Measurements from ENCODE around the gene ANKH.

- TF ChIP-seq, protein P1, sequence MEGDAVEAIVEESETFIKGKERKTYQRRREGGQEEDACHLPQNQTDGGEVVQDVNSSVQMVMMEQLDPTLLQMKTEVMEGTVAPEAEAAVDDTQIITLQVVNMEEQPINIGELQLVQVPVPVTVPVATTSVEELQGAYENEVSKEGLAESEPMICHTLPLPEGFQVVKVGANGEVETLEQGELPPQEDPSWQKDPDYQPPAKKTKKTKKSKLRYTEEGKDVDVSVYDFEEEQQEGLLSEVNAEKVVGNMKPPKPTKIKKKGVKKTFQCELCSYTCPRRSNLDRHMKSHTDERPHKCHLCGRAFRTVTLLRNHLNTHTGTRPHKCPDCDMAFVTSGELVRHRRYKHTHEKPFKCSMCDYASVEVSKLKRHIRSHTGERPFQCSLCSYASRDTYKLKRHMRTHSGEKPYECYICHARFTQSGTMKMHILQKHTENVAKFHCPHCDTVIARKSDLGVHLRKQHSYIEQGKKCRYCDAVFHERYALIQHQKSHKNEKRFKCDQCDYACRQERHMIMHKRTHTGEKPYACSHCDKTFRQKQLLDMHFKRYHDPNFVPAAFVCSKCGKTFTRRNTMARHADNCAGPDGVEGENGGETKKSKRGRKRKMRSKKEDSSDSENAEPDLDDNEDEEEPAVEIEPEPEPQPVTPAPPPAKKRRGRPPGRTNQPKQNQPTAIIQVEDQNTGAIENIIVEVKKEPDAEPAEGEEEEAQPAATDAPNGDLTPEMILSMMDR (conservative IDR thresholded peaks at IDR 0.05 in 1 of 2, IDR thresholded peaks at IDR 0.05 in 1 of 2; ENCODE audit: extremely low read depth in 1 of 2, insufficient read depth in 1 of 2, low read depth in 1 of 2, low read length in 2 of 2): no peak
- no peak for TF ChIP-seq EZH2 (IDR thresholded peaks at IDR 0.05; ENCODE audit: borderline replicate concordance, low read length)
Measured at GRCh38 chr5:14802541-14802940, 69.0 kb downstream of the ANKH start.
